HG02642 (cell line): ENCODE results near the gene RPA1.

Source experiments
- ATAC-seq: cut with Tn5 transposase; IDR thresholded peaks from one replicate; pipeline ENCODE4 v1.9.1; 2021; ENCODE audit warnings: mild to moderate bottlenecking; ENCODE audit not compliant: unreplicated experiment, poor library complexity

Gene RPA1

GRCh38 chr17:1936766-1937165, 107.0 kb downstream of the RPA1 start:
- no peak for ATAC-seq

GRCh38 chr17:1937461-1937860, 107.7 kb downstream of the RPA1 start:
- ATAC-seq = no peak

- ATAC-seq = no peak
Measured at GRCh38 chr17:1939981-1940809, 110.4 kb downstream of the RPA1 start.

- ATAC-seq = no peak
Measured at GRCh38 chr17:1940810-1941185, 111.0 kb downstream of the RPA1 start.

- no peak for ATAC-seq
Measured at GRCh38 chr17:1941272-1942065, 111.7 kb downstream of the RPA1 start.

- no peak for ATAC-seq
Measured at GRCh38 chr17:1942066-1942365, 112.2 kb downstream of the RPA1 start.

GRCh38 chr17:1942666-1943435, 113.0 kb downstream of the RPA1 start:
- ATAC-seq = no peak

- ATAC-seq = no peak
Measured at GRCh38 chr17:1943436-1943831, 113.6 kb downstream of the RPA1 start.

- ATAC-seq = no peak
Measured at GRCh38 chr17:1945621-1946020, 115.8 kb downstream of the RPA1 start.

- ATAC-seq = no peak
Measured at GRCh38 chr17:1946021-1946932, 116.5 kb downstream of the RPA1 start.

GRCh38 chr17:1947229-1947742, 117.5 kb downstream of the RPA1 start:
- ATAC-seq = no peak

GRCh38 chr17:1947743-1948516, 118.1 kb downstream of the RPA1 start:
- ATAC-seq = no peak

GRCh38 chr17:1948517-1948825, 118.7 kb downstream of the RPA1 start:
- no peak for ATAC-seq
